Measurements from ENCODE around the gene PCDH9.

DNA sequence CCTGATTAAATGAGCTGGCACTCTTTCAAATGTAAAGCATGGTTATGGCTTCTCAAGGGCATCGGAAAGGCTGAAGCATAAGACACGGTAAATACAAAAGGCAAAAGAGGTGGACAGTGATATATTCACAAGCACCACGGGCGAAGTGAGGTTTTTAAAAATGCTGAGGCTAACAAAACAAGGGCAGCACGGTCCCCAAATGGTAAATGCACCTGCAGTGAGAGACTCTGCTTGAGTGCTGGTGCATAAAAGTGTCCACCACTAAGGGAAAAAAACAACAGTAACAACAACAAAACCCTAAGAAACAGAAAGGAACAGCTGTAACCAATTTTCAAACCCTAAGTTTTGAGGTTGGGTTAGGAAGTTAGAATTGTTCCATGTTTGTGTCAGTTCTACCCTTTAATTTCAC lies 234.9 kb downstream of the PCDH9 start:
- TF ChIP-seq CTCF (IDR thresholded peaks at IDR 0.05; ENCODE audit: low read length) (no peak), EZH2 (IDR thresholded peaks at IDR 0.05; ENCODE audit: borderline replicate concordance, low read length) (no peak)

All from OCI-LY1 (cell line).